Measurements from ENCODE around the gene TUFM. TPM values are rescaled to one million over a fixed set of nuclear protein-coding genes. Genes with fewer than 3 reads are reported as not detected.

TUFM gene
- total RNA-seq, 1 donor: 101 TPM

DNA sequence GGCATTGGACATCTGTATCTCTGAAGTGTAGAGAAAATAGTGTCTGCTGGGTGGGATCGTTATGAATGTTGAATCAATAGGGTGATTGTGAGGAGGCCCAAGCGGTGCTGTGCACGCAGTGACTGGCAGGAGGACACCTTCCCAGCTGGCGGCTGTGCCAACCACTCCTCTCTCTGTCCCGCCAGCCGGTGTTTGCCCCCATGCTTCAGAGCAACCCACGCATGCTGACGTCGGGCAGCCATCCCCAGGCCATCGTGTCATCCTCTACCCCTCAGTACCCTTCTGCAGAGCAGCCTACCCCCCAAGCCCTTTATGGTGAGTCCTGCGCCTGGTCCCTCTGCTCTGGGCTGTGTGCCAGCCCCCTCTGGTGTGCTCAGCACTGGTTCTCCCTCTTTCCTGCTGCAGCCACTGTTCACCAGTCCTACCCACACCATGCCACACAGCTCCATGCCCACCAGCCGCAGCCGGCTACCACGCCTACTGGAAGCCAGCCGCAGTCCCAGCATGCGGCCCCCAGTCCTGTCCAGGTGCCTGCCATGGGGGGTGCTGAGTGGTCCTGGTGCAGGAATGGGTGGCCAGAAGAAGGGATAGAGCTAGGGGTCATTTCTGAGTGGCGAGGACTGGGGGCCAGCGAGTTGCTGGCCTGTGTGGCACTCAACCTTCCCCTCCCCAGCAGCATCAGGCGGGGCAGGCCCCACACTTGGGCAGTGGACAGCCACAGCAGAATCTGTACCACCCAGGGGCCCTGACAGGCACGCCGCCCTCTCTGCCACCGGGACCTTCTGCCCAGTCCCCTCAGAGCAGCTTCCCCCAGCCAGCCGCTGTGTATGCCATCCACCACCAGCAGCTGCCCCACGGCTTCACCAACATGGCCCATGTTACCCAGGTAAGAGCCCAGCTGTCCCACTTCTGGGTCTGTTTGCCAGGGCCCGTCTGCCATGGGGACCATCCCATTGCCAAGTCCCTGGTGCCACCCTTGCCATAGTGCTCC, 11.0 kb downstream of the TUFM start:
- no peaks in the 10 kb centered on the region for H3K27me3 ChIP-seq (ENCODE audit: insufficient read depth, low read length)
- H3K36me3 ChIP-seq (ENCODE audit: insufficient read depth, low read length): peaks cover 79% of the 10 kb centered on the region
- H3K79me2 ChIP-seq (ENCODE audit: insufficient read depth, low read length): peaks cover 30% of the 10 kb centered on the region
- H3K9me3 ChIP-seq (ENCODE audit: low read depth, low read length): no peaks in the 10 kb centered on the region
- H3K4me2 ChIP-seq (ENCODE audit: insufficient read depth, low read length): no peak overlapping the region
- peaks cover 30% of the 10 kb centered on the region for H4K20me1 ChIP-seq (ENCODE audit: insufficient read depth, low read length)
- no peak overlapping the region for H3K27ac ChIP-seq (ENCODE audit: low read depth, low read length)
- TF ChIP-seq, protein P1, sequence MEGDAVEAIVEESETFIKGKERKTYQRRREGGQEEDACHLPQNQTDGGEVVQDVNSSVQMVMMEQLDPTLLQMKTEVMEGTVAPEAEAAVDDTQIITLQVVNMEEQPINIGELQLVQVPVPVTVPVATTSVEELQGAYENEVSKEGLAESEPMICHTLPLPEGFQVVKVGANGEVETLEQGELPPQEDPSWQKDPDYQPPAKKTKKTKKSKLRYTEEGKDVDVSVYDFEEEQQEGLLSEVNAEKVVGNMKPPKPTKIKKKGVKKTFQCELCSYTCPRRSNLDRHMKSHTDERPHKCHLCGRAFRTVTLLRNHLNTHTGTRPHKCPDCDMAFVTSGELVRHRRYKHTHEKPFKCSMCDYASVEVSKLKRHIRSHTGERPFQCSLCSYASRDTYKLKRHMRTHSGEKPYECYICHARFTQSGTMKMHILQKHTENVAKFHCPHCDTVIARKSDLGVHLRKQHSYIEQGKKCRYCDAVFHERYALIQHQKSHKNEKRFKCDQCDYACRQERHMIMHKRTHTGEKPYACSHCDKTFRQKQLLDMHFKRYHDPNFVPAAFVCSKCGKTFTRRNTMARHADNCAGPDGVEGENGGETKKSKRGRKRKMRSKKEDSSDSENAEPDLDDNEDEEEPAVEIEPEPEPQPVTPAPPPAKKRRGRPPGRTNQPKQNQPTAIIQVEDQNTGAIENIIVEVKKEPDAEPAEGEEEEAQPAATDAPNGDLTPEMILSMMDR (IDR thresholded peaks at IDR 0.05; ENCODE audit: extremely low read depth, low read depth, low read length): no peak
- H3K4me1 ChIP-seq (ENCODE audit: insufficient read depth, low read length): no peaks in the 10 kb centered on the region
- H2AFZ ChIP-seq (ENCODE audit: low read length): no peak overlapping the region
- H3K4me3 ChIP-seq (ENCODE audit: insufficient read depth, low read length): no peak overlapping the region
- no peak for DNase-seq (ENCODE audit: insufficient read length, low spot score, missing footprints)

DNA sequence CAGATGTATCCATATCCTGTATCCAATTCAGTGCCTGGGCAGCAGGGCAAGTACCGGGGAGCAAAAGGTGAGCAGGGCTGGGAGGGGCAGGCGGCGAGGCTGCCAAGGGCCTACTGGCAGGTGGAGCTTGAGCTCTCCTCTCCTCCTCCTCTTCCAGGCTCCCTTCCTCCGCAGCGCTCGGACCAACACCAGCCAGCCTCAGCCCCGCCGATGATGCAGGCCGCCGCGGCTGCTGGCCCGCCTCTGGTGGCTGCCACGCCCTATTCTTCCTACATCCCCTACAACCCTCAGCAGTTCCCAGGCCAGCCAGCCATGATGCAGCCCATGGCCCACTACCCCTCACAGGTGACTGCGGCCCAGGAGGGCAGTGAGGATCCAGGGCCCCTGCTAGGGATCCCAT, 11.8 kb downstream of the TUFM start:
- Histone ChIP-seq H3K9me3 (ENCODE audit: low read depth, low read length) (no peaks in the 10 kb centered on the region), H3K4me1 (ENCODE audit: insufficient read depth, low read length) (no peaks in the 10 kb centered on the region), H4K20me1 (ENCODE audit: insufficient read depth, low read length) (peaks cover 36% of the 10 kb centered on the region), H3K36me3 (ENCODE audit: insufficient read depth, low read length) (peaks cover 87% of the 10 kb centered on the region), H3K27me3 (ENCODE audit: insufficient read depth, low read length) (no peaks in the 10 kb centered on the region), H3K4me3 (ENCODE audit: insufficient read depth, low read length) (no peak overlapping the region), H3K27ac (ENCODE audit: low read depth, low read length) (no peak overlapping the region), H3K79me2 (ENCODE audit: insufficient read depth, low read length) (peaks cover 37% of the 10 kb centered on the region), H3K4me2 (ENCODE audit: insufficient read depth, low read length) (no peak overlapping the region), H2AFZ (ENCODE audit: low read length) (no peak overlapping the region)
- TF ChIP-seq, protein P1 (IDR thresholded peaks at IDR 0.05; ENCODE audit: extremely low read depth, low read depth, low read length): no peak
- no peak for DNase-seq (ENCODE audit: insufficient read length, low spot score, missing footprints)

DNA sequence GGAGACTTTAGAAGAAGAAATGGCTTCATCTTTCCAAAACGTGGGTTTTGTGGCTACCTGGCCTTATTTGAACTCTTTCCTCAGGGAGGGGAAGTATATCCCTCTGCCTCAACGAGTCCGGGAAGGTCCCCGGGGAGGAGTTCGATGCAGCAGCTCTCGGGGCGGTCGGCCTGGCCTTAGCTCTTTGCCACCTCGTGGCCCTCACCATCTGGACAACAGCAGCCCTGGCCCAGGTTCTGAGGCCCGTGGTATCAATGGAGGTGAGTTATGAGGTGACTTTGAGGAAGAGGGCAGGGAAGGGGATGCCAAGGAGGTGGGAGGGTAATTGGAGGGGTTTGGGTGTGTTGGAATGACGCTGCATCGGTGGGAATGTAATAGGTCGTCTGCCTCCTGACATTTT, 15.6 kb downstream of the TUFM start:
- H3K4me1 ChIP-seq (ENCODE audit: insufficient read depth, low read length): peaks cover 10% of the 10 kb centered on the region
- H3K36me3 ChIP-seq (ENCODE audit: insufficient read depth, low read length): peaks cover 100% of the 10 kb centered on the region
- no peak overlapping the region for H3K4me2 ChIP-seq (ENCODE audit: insufficient read depth, low read length)
- H2AFZ ChIP-seq (ENCODE audit: low read length): no peak overlapping the region
- H3K4me3 ChIP-seq (ENCODE audit: insufficient read depth, low read length): no peak overlapping the region
- H3K27ac ChIP-seq (ENCODE audit: low read depth, low read length): no peak overlapping the region
- H3K9me3 ChIP-seq (ENCODE audit: low read depth, low read length): no peaks in the 10 kb centered on the region
- H4K20me1 ChIP-seq (ENCODE audit: insufficient read depth, low read length): peaks cover 53% of the 10 kb centered on the region
- TF ChIP-seq, protein P1 (IDR thresholded peaks at IDR 0.05; ENCODE audit: extremely low read depth, low read depth, low read length): no peak
- H3K27me3 ChIP-seq (ENCODE audit: insufficient read depth, low read length): no peaks in the 10 kb centered on the region
- H3K79me2 ChIP-seq (ENCODE audit: insufficient read depth, low read length): peaks cover 75% of the 10 kb centered on the region
- DNase-seq (ENCODE audit: insufficient read length, low spot score, missing footprints): no peak

DNA sequence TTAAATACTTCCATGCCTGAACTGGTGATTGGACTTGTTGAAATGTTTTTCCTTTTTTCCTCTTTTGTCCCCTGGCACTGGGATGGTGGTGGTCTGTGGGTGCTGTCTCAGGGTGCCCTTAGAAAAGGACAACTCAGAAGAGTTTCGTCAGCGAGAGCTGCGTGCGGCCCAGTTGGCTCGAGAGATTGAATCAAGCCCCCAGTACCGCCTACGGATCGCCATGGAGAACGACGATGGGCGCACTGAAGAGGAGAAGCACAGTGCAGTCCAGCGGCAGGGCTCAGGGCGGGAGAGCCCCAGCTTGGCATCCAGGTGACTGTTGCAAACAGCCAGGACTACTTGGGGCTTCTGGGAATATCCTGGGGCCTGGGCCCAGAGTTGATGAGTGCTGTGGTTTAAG, 16.4 kb downstream of the TUFM start:
- Histone ChIP-seq H3K79me2 (ENCODE audit: insufficient read depth, low read length) (peaks cover 83% of the 10 kb centered on the region), H3K9me3 (ENCODE audit: low read depth, low read length) (no peaks in the 10 kb centered on the region), H3K4me1 (ENCODE audit: insufficient read depth, low read length) (peaks cover 17% of the 10 kb centered on the region), H3K4me3 (ENCODE audit: insufficient read depth, low read length) (no peak overlapping the region), H4K20me1 (ENCODE audit: insufficient read depth, low read length) (peaks cover 54% of the 10 kb centered on the region), H3K27ac (ENCODE audit: low read depth, low read length) (no peak overlapping the region), H3K4me2 (ENCODE audit: insufficient read depth, low read length) (no peak overlapping the region), H3K27me3 (ENCODE audit: insufficient read depth, low read length) (no peaks in the 10 kb centered on the region), H3K36me3 (ENCODE audit: insufficient read depth, low read length) (peaks cover 100% of the 10 kb centered on the region), H2AFZ (ENCODE audit: low read length) (no peak overlapping the region)
- no peak for DNase-seq (ENCODE audit: insufficient read length, low spot score, missing footprints)
- TF ChIP-seq, protein P1 (IDR thresholded peaks at IDR 0.05; ENCODE audit: extremely low read depth, low read depth, low read length): no peak

Measured in osteoblast (primary cell).